ENCODE measurements around the gene GABARAPL1. TPM values are rescaled to one million over a fixed set of nuclear protein-coding genes. Genes with fewer than 3 reads are reported as not detected.

GABARAPL1 gene
- 45.7 and 105 TPM in 2 replicates for total RNA-seq

DNA sequence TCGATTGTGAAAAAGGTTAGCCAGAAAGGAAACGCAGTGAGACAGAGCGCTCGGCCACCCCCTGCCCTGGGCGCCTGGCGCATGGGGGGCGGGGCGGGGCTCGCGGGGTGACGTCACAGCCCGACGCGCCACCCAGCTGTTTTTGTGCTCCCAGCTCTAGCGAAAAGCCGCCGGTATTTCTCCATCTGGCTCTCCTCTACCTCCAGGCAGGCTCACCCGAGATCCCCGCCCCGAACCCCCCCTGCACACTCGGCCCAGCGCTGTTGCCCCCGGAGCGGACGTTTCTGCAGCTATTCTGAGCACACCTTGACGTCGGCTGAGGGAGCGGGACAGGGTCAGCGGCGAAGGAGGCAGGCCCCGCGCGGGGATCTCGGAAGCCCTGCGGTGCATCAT is at the start of gene GABARAPL1:
Gene GABARAPL1 (plus strand): TSS at position 139 of the 393 bp plus-strand sequence. CDS start 253 bp downstream, at position 392.

DNA sequence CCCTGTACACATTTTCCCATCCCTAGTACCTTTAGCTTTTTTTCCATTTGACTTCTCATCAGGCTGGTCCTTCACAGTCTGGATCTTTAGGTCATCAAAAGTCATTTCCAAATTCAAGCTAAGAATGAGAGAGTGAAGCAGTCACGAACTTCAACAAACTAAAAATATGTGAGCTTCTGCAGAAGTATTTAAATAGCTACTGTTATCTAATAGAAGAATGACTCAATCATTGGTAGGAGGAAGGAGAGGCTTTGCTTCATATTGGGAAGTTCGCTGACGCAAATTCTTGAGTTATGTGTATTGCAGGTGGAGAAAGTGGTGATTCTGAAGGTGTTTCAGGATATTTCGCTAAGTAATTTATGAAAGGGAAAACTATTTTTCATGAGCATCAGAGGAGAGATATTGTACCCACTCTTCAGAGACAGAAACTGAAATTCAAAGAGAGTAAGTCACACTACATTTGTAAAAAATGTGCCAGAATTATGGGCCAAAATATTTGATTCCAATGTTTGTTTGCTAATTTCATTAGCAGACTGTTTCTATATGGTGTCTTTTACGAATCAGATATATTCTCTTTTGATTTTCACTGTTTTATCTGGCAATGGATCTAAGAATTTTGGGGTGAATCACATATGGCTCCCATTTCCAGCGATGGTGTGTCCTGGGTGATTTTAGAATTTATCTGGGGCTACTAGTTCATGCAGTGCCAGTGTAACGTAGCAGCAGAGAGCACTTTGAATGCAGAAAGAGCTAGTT is 40.5 kb upstream of the GABARAPL1 start, which contains the start of gene OLR1:
Gene OLR1 (minus strand): TSS at position 160 of the 756 bp plus-strand sequence. CDS start 55 bp downstream, at position 105.

DNA sequence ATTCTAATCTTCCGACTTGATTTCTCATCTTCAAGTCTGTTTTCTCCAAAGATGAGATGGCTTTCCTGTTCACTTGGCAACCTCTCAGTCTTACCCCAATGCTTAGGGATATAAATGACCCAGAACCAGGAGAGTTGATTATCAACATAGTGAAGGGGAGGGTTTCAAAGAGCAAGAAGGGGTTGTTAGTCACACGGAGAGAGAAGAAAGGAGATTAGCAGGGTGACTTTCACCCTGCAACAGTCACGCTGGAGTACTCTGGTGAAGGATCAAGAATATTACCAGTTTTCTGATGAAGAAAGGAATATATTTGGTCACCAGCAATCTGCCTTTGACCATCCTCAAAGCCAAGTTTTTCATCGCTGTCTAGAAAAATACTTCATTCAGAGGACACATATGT is 33.9 kb upstream of the GABARAPL1 start, which contains the start of gene TMEM52B:
Gene TMEM52B (plus strand): TSS at position 212 of the 400 bp plus-strand sequence. CDS start 543 bp downstream, outside the sequence.

Other genes with a start within 250 kb of the GABARAPL1 start
- gene CLEC12A, start 241.5 kb upstream of the GABARAPL1 start, total RNA-seq, result not detected in 2 replicates
- gene CLEC1B, start 213.8 kb upstream of the GABARAPL1 start, total RNA-seq, result not detected in 2 replicates
- gene CLEC12B, start 202.2 kb upstream of the GABARAPL1 start, total RNA-seq, result under 0.01 and 0.19 TPM in 2 replicates
- not detected in 2 replicates for gene CLEC9A, start 182.2 kb upstream of the GABARAPL1 start, total RNA-seq
- gene CLEC1A, start 113.9 kb upstream of the GABARAPL1 start, total RNA-seq, result 13.4 and 38.3 TPM in 2 replicates
- gene CLEC7A, start 82.7 kb upstream of the GABARAPL1 start, total RNA-seq, result not detected in 2 replicates
- gene OLR1, start 40.7 kb upstream of the GABARAPL1 start, total RNA-seq, result not detected in 2 replicates
- gene TMEM52B, start 33.8 kb upstream of the GABARAPL1 start, total RNA-seq, result under 0.01 TPM in 1 of 2 replicates, not detected in the other
- under 0.01 TPM in 2 replicates for gene KLRD1, start 95.0 kb downstream of the GABARAPL1 start, total RNA-seq
- gene KLRK1, start 177.2 kb downstream of the GABARAPL1 start, total RNA-seq, result not detected in 2 replicates
- gene KLRC4, start 196.9 kb downstream of the GABARAPL1 start, total RNA-seq, result not detected in 2 replicates
- not detected in 2 replicates for gene KLRC3, start 207.7 kb downstream of the GABARAPL1 start, total RNA-seq
- not detected in 2 replicates for gene KLRC2, start 223.1 kb downstream of the GABARAPL1 start, total RNA-seq
- gene KLRC1, start 240.5 kb downstream of the GABARAPL1 start, total RNA-seq, result not detected in 2 replicates

Measured in vein endothelial cell (primary cell).